ENCODE measurements around the gene TUT4. TPM values are rescaled to one million over a fixed set of nuclear protein-coding genes. Genes with fewer than 3 reads are reported as not detected.

TUT4 gene
- total RNA-seq, 4 donors from 2014 or later: 90.5 to 169 (median 120) TPM

GRCh38 chr1:52593495-52593894, 40.6 kb upstream of the TUT4 start:
- Histone ChIP-seq H3K4me1 (no peaks in the 10 kb centered on the region), H3K36me3 (no peaks in the 10 kb centered on the region), H3K27ac (no peak overlapping the region), H3K4me3 (replicated peaks in 1 of 3) (no peak overlapping the region), H3K27me3 (no peaks in the 10 kb centered on the region), H3K9me3 (no peaks in the 10 kb centered on the region)
- DNase-seq: no peak
- 95 to 98% methylated on average over 1 of the region's 1 CpG for WGBS, 2 donors
- TF ChIP-seq, protein P1, sequence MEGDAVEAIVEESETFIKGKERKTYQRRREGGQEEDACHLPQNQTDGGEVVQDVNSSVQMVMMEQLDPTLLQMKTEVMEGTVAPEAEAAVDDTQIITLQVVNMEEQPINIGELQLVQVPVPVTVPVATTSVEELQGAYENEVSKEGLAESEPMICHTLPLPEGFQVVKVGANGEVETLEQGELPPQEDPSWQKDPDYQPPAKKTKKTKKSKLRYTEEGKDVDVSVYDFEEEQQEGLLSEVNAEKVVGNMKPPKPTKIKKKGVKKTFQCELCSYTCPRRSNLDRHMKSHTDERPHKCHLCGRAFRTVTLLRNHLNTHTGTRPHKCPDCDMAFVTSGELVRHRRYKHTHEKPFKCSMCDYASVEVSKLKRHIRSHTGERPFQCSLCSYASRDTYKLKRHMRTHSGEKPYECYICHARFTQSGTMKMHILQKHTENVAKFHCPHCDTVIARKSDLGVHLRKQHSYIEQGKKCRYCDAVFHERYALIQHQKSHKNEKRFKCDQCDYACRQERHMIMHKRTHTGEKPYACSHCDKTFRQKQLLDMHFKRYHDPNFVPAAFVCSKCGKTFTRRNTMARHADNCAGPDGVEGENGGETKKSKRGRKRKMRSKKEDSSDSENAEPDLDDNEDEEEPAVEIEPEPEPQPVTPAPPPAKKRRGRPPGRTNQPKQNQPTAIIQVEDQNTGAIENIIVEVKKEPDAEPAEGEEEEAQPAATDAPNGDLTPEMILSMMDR (IDR thresholded peaks at IDR 0.05): no peak
- no peak for TF ChIP-seq POLR2A (IDR thresholded peaks at IDR 0.05)
- intact Hi-C loops (cut with DNase I): no loop called here

DNA sequence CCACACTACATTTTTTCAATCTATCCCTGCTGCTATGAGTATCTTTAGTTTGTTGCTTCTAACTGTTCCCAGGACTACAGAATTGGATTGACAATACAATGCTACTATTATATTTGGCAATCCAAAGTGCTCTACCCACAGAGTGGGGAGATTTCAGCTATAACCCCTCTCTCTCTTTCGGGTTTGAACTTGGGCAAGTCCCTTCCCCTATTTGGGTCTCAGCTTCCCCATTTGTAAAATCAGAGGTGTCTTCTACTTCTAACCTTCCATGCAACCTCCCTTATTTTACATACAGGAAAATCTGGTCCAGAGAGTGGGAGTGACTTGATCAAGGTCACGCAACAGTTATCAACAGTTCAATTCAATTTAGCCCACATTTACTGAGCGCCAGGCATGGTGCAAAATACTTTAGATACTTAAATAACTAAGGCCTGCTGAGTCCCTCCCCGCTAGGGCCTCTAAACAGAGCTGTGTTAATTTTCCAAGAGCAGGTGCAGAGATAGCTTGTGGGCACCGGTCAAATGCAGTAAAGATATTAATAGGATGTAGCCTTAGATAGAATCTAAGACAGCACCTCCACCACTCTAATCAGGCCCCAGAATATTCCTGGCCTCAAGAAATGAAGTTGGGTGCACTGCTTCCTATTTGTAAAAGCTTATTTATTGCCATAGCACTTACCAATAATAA, 39.9 kb upstream of the TUT4 start:
- no peaks in the 10 kb centered on the region for H3K9me3 ChIP-seq
- no peak for DNase-seq
- TF ChIP-seq, protein P1 (IDR thresholded peaks at IDR 0.05): no peak
- TF ChIP-seq POLR2A (IDR thresholded peaks at IDR 0.05): no peak
- no peaks in the 10 kb centered on the region for H3K4me1 ChIP-seq
- no peak overlapping the region for H3K4me3 ChIP-seq (replicated peaks in 1 of 3)
- H3K27ac ChIP-seq: no peak overlapping the region
- H3K27me3 ChIP-seq: no peaks in the 10 kb centered on the region
- intact Hi-C loops (cut with DNase I): no loop called here
- 94 to 96% methylated on average over 5 of the region's 5 CpGs for WGBS, 2 donors
- no peaks in the 10 kb centered on the region for H3K36me3 ChIP-seq

- no peak for DNase-seq
- Histone ChIP-seq H3K4me1 (no peaks in the 10 kb centered on the region), H3K4me3 (replicated peaks in 1 of 3) (no peak overlapping the region), H3K36me3 (no peaks in the 10 kb centered on the region), H3K27ac (no peak overlapping the region), H3K9me3 (no peaks in the 10 kb centered on the region), H3K27me3 (no peaks in the 10 kb centered on the region)
- TF ChIP-seq POLR2A (IDR thresholded peaks at IDR 0.05): no peak
- TF ChIP-seq, protein P1 (IDR thresholded peaks at IDR 0.05): no peak
- intact Hi-C loops (cut with DNase I): no loop called here
- 55 to 58% methylated on average over 6 of the region's 6 CpGs for WGBS, 2 donors
Measured at GRCh38 chr1:52590266-52590665, 37.4 kb upstream of the TUT4 start.

GRCh38 chr1:52588535-52588934, 35.6 kb upstream of the TUT4 start:
- Histone ChIP-seq H3K4me3 (replicated peaks in 1 of 3) (no peak overlapping the region), H3K4me1 (no peaks in the 10 kb centered on the region), H3K27me3 (no peaks in the 10 kb centered on the region), H3K36me3 (no peaks in the 10 kb centered on the region), H3K27ac (no peak overlapping the region), H3K9me3 (no peaks in the 10 kb centered on the region)
- 59 to 74% methylated on average over 1 of the region's 1 CpG for WGBS, 2 donors
- intact Hi-C loops (cut with DNase I): no loop called here
- no peak for DNase-seq
- TF ChIP-seq, protein P1 (IDR thresholded peaks at IDR 0.05): no peak
- no peak for TF ChIP-seq POLR2A (IDR thresholded peaks at IDR 0.05)

DNA sequence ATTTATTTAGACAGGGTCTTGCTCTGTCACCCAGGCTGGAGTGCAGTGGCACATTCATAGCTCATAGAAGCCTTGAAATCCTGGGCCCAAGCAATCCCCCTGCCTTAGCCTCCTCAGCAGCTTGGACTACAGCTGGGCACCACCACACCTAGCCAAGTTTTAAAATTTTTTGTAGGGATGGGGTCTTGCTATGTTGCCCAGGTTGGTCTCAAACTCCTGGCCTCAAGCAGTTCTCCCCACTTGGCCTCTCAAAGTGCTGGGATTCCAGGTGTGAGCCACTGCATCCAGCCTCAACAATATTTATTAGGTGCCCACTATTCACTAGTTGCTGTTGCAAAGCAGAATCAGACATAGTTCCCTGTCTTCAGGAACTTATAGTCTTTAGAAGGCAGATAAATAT, 35.1 kb upstream of the TUT4 start:
- no peaks in the 10 kb centered on the region for H3K36me3 ChIP-seq
- DNase-seq: no peak
- no peaks in the 10 kb centered on the region for H3K27me3 ChIP-seq
- TF ChIP-seq, protein P1 (IDR thresholded peaks at IDR 0.05): no peak
- TF ChIP-seq POLR2A (IDR thresholded peaks at IDR 0.05): no peak
- no peaks in the 10 kb centered on the region for H3K4me1 ChIP-seq
- intact Hi-C loops (cut with DNase I): no loop called here
- no peak overlapping the region for H3K27ac ChIP-seq
- no peaks in the 10 kb centered on the region for H3K9me3 ChIP-seq
- no peak overlapping the region for H3K4me3 ChIP-seq (replicated peaks in 1 of 3)
